ENCODE measurements around the gene POLR2J.
"Not testable (repeated sequence)": the region's sequence is repeated elsewhere in the genome, so short reads cannot be mapped to it uniquely, and the experiment has no call there.

The POLR2J gene

DNA sequence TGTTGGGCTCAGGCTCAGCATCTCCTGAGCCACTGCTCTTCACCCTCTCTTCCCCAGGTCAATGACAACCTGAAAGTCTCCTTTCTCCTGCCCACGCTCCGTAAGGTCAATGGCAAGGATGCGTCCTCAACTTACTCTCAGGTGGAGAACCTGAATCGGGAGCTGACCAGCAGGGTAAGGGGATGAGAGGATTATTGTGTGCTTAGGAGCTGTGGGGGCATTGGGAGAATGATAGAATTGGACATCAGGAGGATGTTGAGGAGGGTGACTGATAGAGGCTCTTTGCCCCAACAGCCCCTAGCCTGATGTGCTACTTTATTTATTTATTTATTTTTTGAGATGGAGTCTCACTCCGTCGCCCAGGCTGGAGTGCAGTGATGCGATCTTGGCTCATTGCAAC lies 12.6 kb downstream of the POLR2J start:
- DNase-seq (ENCODE audit: low read depth) = no peak

- peak; percentile 96 for DNase-seq (ENCODE audit: low read depth)
Observed at GRCh38 chr7:102464577-102465280, 14.0 kb downstream of the POLR2J start, which contains the start of the genes ALKBH4 and LRWD1. Gene ALKBH4, minus strand, starts transcription at chr7:102464863. Its CDS starts 27 bp downstream, at chr7:102464836. Gene LRWD1, plus strand, starts transcription at chr7:102464984. Its CDS starts 97 bp downstream, at chr7:102465081.

- DNase-seq (ENCODE audit: low read depth) = no peak
Observed at GRCh38 chr7:102463841-102464576, 14.7 kb downstream of the POLR2J start.

DNA sequence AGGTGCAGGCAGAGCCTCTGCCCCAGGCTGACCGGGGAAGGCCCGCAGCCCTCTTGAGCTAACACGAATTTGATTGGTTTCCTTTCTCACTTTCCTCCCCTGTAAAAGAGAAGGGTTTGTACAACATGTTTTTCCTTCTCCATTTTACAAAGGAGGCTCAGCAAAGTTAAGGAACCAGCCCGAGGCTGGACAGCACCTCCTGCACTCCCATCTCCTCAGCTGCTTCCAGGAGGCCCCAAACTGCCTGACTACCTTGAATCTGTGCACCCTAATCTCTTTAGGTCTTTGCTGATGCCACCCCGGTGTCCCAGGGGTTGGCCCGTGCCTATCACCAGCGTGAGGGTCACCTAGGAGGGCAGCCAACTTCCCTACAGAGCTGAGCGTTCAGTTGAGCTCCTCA lies 18.3 kb downstream of the POLR2J start:
- DNase-seq (ENCODE audit: low read depth) = no peak

- DNase-seq (ENCODE audit: low read depth) = no peak
Observed at GRCh38 chr7:102459221-102459844, 19.4 kb downstream of the POLR2J start.

- no peak for DNase-seq (ENCODE audit: low read depth)
Observed at GRCh38 chr7:102457352-102457924, 21.3 kb downstream of the POLR2J start.

- no peak for DNase-seq (ENCODE audit: low read depth)
Observed at GRCh38 chr7:102456327-102456726, 22.4 kb downstream of the POLR2J start.

GRCh38 chr7:102455596-102455995 lies 23.1 kb downstream of the POLR2J start:
- no peak for DNase-seq (ENCODE audit: low read depth)

GRCh38 chr7:102454932-102455331 lies 23.8 kb downstream of the POLR2J start:
- not testable (repeated sequence) for DNase-seq (ENCODE audit: low read depth)

DNA sequence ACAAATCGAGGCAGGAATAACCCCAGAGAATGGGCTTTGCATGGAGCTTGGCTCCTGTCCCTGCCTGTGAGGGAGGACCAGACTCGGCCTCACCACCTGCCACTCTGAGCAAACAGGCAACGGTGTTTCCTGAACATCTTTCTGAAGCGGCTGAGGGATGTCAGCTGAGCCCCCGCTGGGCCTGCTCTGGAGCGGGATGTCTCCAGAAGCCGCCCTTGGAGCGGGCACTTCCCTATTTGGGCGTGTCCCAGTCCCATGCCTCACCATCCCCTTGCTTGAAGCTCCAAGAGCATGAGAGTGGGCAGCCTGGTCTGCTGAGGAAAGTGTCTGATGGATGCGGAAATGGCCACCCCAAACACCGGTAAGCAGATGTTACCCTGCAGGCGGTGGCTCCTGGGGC lies 24.3 kb downstream of the POLR2J start:
- DNase-seq (ENCODE audit: low read depth) = no peak

GRCh38 chr7:102453319-102453718 lies 25.4 kb downstream of the POLR2J start:
- DNase-seq (ENCODE audit: low read depth) = no peak

DNA sequence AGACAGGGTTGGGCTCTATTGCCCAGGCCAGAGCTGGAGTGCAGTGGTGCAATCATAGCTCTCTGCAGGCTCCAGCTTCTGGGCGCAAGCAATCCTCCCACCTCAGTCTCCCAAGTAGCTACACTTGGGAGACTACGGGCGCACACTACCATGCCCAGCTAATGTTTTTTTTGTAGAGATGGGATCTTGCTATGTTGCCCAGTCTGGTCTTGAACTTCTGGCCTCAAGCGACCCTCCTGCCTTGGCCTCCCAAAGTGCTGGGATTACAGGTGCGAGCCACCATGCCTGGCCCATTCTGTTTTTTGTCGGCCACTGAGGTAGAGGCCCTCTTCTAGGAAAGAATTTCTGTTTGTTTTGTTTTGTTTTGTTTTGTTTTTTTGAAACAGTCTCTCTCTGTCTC lies 26.3 kb downstream of the POLR2J start:
- no peak for DNase-seq (ENCODE audit: low read depth)

GRCh38 chr7:102451371-102452054 lies 27.2 kb downstream of the POLR2J start:
- no peak for DNase-seq (ENCODE audit: low read depth)

GRCh38 chr7:102450242-102450641 lies 28.5 kb downstream of the POLR2J start:
- peak; percentile 30 for DNase-seq (ENCODE audit: low read depth)

- no peak for DNase-seq (ENCODE audit: low read depth)
Observed at GRCh38 chr7:102449136-102449535, 29.6 kb downstream of the POLR2J start.

DNA sequence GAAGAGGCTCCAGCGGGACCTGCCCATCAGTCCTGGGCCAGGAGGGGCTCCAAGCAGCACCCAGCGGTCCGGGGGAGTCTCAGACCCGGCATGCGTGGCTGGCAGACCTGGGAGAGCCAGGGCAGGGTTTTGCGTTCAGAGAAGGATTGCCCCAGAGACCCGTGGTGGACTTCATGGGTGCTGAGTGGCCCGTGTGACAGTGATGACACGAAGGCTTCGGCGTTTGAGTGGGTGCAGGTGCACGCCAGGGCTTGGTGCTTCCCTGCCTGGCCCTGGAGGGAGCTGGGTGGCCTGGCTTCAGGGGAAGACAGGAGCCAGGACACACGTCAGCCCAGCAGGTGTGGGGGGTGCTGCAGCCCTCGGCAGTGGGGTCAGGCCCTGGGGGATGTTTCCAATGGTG lies 31.4 kb downstream of the POLR2J start:
- DNase-seq (ENCODE audit: low read depth) = no peak

DNA sequence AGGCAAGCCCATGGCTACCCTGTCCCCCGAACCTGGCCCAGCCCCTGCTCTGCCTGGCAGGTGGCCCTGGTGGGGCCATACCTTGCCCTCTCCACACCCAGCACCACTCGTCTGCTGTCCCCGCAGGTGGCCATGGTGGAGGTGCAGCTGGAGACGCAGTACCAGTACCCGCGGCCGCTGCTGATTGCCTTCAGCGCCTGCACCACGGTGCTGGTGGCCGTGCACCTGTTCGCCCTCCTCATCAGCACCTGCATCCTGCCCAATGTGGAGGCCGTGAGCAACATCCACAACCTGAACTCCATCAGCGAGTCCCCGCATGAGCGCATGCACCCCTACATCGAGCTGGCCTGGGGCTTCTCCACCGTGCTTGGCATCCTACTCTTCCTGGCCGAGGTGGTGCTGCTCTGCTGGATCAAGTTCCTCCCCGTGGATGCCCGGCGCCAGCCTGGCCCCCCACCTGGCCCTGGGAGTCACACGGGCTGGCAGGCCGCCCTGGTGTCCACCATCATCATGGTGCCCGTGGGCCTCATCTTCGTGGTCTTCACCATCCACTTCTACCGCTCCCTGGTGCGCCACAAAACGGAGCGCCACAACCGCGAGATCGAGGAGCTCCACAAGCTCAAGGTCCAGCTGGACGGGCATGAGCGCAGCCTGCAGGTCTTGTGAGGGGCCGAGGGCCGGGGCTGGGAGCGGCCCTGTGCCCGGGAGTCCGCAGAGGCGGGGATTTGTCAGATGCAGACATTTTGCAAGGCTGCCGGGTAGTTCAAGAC lies 32.1 kb downstream of the POLR2J start:
- no peak for DNase-seq (ENCODE audit: low read depth)

- no peak for DNase-seq (ENCODE audit: low read depth)
Observed at GRCh38 chr7:102445674-102446071, 33.0 kb downstream of the POLR2J start.

- DNase-seq (ENCODE audit: low read depth) = no peak
Observed at GRCh38 chr7:102444961-102445673, 33.6 kb downstream of the POLR2J start.

DNA sequence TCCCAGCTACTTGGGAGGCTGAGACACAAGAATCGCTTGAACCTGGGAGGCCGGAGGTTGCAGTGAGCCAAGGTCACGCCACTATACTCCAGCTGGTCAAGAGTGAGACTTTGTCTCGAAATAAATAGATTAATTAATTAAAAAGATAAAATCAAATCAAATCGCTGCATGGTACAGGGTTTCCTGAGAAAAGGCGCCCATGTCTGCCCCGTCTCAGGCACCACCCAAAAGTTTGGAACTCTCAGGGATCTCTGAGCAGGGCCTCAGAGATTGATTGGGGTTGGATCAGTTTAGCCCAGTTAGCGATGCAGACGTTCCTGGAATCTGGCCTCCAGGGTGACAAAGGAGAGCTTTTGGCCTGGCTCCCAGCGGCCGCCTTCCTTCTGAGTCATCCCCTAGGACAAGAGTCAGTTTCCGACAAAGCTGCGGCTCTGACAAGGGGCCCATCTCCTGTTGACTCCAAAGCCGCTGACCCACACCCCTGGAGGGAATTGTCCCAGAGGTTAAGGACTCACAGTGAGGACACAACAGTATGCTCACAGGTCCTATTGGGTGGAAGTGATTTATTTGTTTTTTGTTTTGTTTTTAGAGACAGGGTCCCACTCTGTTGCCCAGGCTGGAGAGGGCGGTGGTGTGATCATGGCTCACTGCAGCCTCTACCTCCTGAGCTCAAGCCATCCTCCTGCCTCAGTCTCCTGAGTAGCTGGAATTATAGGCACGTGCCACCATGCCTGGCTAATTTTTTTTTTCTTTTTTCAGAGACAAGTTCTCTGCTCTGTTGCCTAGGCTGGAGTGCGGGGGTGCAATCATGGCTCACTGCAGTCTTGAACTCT lies 38.5 kb downstream of the POLR2J start:
- no peak for DNase-seq (ENCODE audit: low read depth)

Data from stimulated activated CD8-positive, alpha-beta memory T cell treated with anti-CD3 and anti-CD28 coated beads, Interleukin-4, amount 100 ng/mL, for 24 hours (primary cell).